A549 (cell line): Measurements from ENCODE around the gene ARRDC5. TPM values are rescaled to one million over a fixed set of nuclear protein-coding genes. Genes with fewer than 3 reads are reported as not detected.

Source experiments
- ATAC-seq, 2 experiments: fragments of 200-7000 bp in 1 of 2; fragments of >200 bp in 1 of 2; cut with Nextera tagmentation in 1 of 2; cut with Tn5 transposase in 1 of 2; 3 replicates each; pipeline versions ENCODE4 v1.8.0 to v1.9.1; 2018 to 2020; ENCODE audit warnings: mild to moderate bottlenecking in 1 of 2, moderate library complexity in 1 of 2
- CTCF ChIA-PET: fragments of 300-600 bp; sonication (Branson Sonifier 250); formaldehyde crosslinking; extraction: SDS; loops from one replicate; lab custom pipeline; 2021; ENCODE audit warnings: antibody characterized with exemption, inconsistent platforms; lab: Yijun Ruan, JAX
- POLR2A ChIA-PET: fragments of 350-600 bp; formaldehyde crosslinking; extraction: SDS; loops from one replicate; lab custom pipeline; 2021; ENCODE audit warnings: antibody characterized with exemption, inconsistent platforms; lab: Yijun Ruan, JAX
- DNase-seq, 2 experiments: peaks; one replicate each; pipeline versions ENCODE4 v3.0.0 to v3.0.0-alpha.2; 2011 to 2016; ENCODE audit warnings: low read depth in 1 of 2, low spot score in 1 of 2
- FAIRE-seq: peaks from 2 replicates; lab custom pipeline; 2011; peaks lifted over from hg19 to GRCh38; lab: Jason Lieb, UNC
- H3K27ac ChIP-seq, 2 experiments: fragments of >200 bp; sonication (Bioruptor Twin); formaldehyde crosslinking; 3 replicates each; pipeline ENCODE4 v1.5.1; 2016 to 2017
- H3K4me1 ChIP-seq: fragments of >200 bp; sonication (Bioruptor Twin); formaldehyde crosslinking; 3 replicates; pipeline ENCODE4 v1.6.1; 2016
- H3K4me2 ChIP-seq: fragments of >200 bp; sonication (Bioruptor Twin); formaldehyde crosslinking; 3 replicates; pipeline ENCODE4 v1.6.1; 2016
- H3K4me3 ChIP-seq: fragments of >200 bp; sonication (Bioruptor Twin); formaldehyde crosslinking; 3 replicates; pipeline ENCODE4 v1.5.1; 2016
- H3K9me3 ChIP-seq: fragments of >200 bp; sonication (Bioruptor Twin); formaldehyde crosslinking; 3 replicates; pipeline ENCODE4 v1.6.1; 2016
- BCL3 ChIP-seq: fragments of >200 bp; sonication (Bioruptor Twin); formaldehyde crosslinking; IDR thresholded peaks from 3 replicates; pipeline ENCODE4 v1.6.1; 2016
- BHLHE40 ChIP-seq: IDR thresholded peaks from 2 replicates; pipeline ENCODE4 v1.6.1; 2012; ENCODE audit warnings: low read depth, low read length, inconsistent platforms
- CEBPB ChIP-seq, 2 experiments: fragments of >200 bp in 1 of 2; sonication (Bioruptor Twin) in 1 of 2; formaldehyde crosslinking in 1 of 2; IDR thresholded peaks; 2 replicates each; pipeline ENCODE4 v1.6.1; 2012 to 2016
- CHD2 ChIP-seq: fragments of 150-350 bp; IDR thresholded peaks from 2 replicates; pipeline ENCODE4 v1.6.1; 2014; ENCODE audit warnings: low read length; ENCODE audit not compliant: partially characterized antibody
- CTCF ChIP-seq: fragments of >200 bp; sonication (Bioruptor Twin); formaldehyde crosslinking; IDR thresholded peaks from 3 replicates; pipeline ENCODE4 v1.5.1; 2016
- EHMT2 ChIP-seq: fragments of 200-600 bp; sonication (generic); IDR thresholded peaks from 2 replicates; pipeline ENCODE4 v1.6.1; 2016; ENCODE audit warnings: antibody characterized with exemption, low read depth, mild to moderate bottlenecking, moderate library complexity
- EP300 ChIP-seq, 2 experiments: fragments of >200 bp; sonication (Bioruptor Twin); formaldehyde crosslinking; IDR thresholded peaks; 2 replicates in 1 of 2; 3 replicates in 1 of 2; pipeline ENCODE4 v1.6.1; 2016 to 2017
- ESRRA ChIP-seq: fragments of 150-350 bp; IDR thresholded peaks from 2 replicates; pipeline ENCODE4 v1.6.1; 2014; ENCODE audit warnings: mild to moderate bottlenecking, low read length, borderline replicate concordance
- FOSL2 ChIP-seq, 2 experiments: fragments of 450-650 bp in 1 of 2; fragments of >200 bp in 1 of 2; sonication (Bioruptor Twin) in 1 of 2; formaldehyde crosslinking; IDR thresholded peaks; 2 replicates each; pipeline versions ENCODE4 v1.5.0 to v1.6.1; 2016 to 2020; ENCODE audit warnings: mild to moderate bottlenecking in 1 of 2, moderate library complexity in 1 of 2
- FOXS1 ChIP-seq: fragments of 250-450 bp; sonication (Bioruptor Pico); IDR thresholded peaks from 2 replicates; pipeline ENCODE4 v1.5.0; 2020; ENCODE audit warnings: mild to moderate bottlenecking, moderate library complexity
- GATA3 ChIP-seq: IDR thresholded peaks from 2 replicates; pipeline ENCODE4 v1.6.1; 2012; ENCODE audit warnings: borderline replicate concordance
- HDAC2 ChIP-seq: fragments of 200-600 bp; sonication (generic); IDR thresholded peaks from 2 replicates; pipeline ENCODE4 v1.6.1; 2016
- HES2 ChIP-seq: fragments of >200 bp; sonication (Bioruptor Twin); formaldehyde crosslinking; IDR thresholded peaks from 2 replicates; pipeline ENCODE4 v1.6.1; 2016
- HOXA7 ChIP-seq: fragments of 250-450 bp; sonication (Bioruptor Pico); IDR thresholded peaks from 2 replicates; pipeline ENCODE4 v1.5.0; 2020; ENCODE audit warnings: mild to moderate bottlenecking, moderate library complexity
- HOXB5 ChIP-seq: fragments of 250-450 bp; sonication (Bioruptor Pico); IDR thresholded peaks from 2 replicates; pipeline ENCODE4 v1.5.0; 2020; ENCODE audit warnings: mild to moderate bottlenecking, moderate library complexity
- JUNB ChIP-seq: fragments of >200 bp; sonication (Bioruptor Twin); formaldehyde crosslinking; IDR thresholded peaks from 2 replicates; pipeline ENCODE4 v1.6.1; 2016
- KDM1A ChIP-seq: fragments of 200-600 bp; sonication (generic); IDR thresholded peaks from 2 replicates; pipeline ENCODE4 v1.6.1; 2016; ENCODE audit warnings: low read depth, mild to moderate bottlenecking
- KDM5A ChIP-seq: fragments of 200-600 bp; sonication (generic); IDR thresholded peaks from 2 replicates; pipeline ENCODE4 v1.6.1; 2016; ENCODE audit warnings: antibody characterized with exemption, mild to moderate bottlenecking
- MAFK ChIP-seq: fragments of 450-650 bp; IDR thresholded peaks from 2 replicates; pipeline ENCODE4 v1.6.1; 2014; ENCODE audit not compliant: partially characterized antibody
- MAX ChIP-seq: IDR thresholded peaks from 2 replicates; pipeline ENCODE4 v1.6.1; 2012
- MAZ ChIP-seq: fragments of 150-350 bp; IDR thresholded peaks from 2 replicates; pipeline ENCODE4 v1.6.1; 2014; ENCODE audit warnings: antibody characterized with exemption, low read depth, low read length, borderline replicate concordance
- MYC ChIP-seq: IDR thresholded peaks from 2 replicates; pipeline ENCODE4 v1.6.1; 2012; ENCODE audit warnings: mild to moderate bottlenecking, inconsistent platforms, low read length, improper control_type of control experiment, borderline replicate concordance
- NFE2L2 ChIP-seq: fragments of 150-350 bp; conservative IDR thresholded peaks from 2 replicates; pipeline ENCODE4 v1.6.1; 2014; ENCODE audit warnings: low read length
- NPAS2 ChIP-seq: fragments of 250-450 bp; sonication (Bioruptor Pico); IDR thresholded peaks from 2 replicates; pipeline ENCODE4 v1.8.0; 2022; ENCODE audit warnings: mild to moderate bottlenecking, moderate library complexity, borderline replicate concordance
- POLR2A ChIP-seq: IDR thresholded peaks from 2 replicates; pipeline ENCODE4 v1.6.1; 2012; ENCODE audit warnings: mild to moderate bottlenecking, low read length
- RCOR1 ChIP-seq: fragments of 150-350 bp; IDR thresholded peaks from 2 replicates; pipeline ENCODE4 v1.6.1; 2014; ENCODE audit warnings: antibody characterized with exemption, low read length, low read depth
- RFX5 ChIP-seq: fragments of 450-650 bp; IDR thresholded peaks from 2 replicates; pipeline ENCODE4 v1.7.1; 2014; ENCODE audit warnings: antibody characterized with exemption, mild to moderate bottlenecking, moderate library complexity
- RNF2 ChIP-seq: fragments of 200-600 bp; sonication (generic); IDR thresholded peaks from 2 replicates; pipeline ENCODE4 v1.6.1; 2016; ENCODE audit warnings: low read depth, mild to moderate bottlenecking, antibody characterized with exemption, moderate library complexity, borderline replicate concordance
- SMC3 ChIP-seq: fragments of >200 bp; sonication (Bioruptor Twin); formaldehyde crosslinking; IDR thresholded peaks from 3 replicates; pipeline ENCODE4 v1.6.1; 2018; ENCODE audit warnings: inconsistent platforms
- USF2 ChIP-seq: fragments of 450-650 bp; IDR thresholded peaks from 2 replicates; pipeline ENCODE4 v1.6.1; 2014; ENCODE audit warnings: antibody characterized with exemption
- ZC3H11A ChIP-seq: fragments of 450-650 bp; IDR thresholded peaks from 2 replicates; pipeline ENCODE4 v1.6.1; 2014; ENCODE audit warnings: antibody characterized with exemption, mild to moderate bottlenecking
- ZFP36 ChIP-seq: fragments of 450-650 bp; IDR thresholded peaks from 2 replicates; pipeline ENCODE4 v1.6.1; 2014; ENCODE audit warnings: borderline replicate concordance; ENCODE audit not compliant: partially characterized antibody
- ZNF302 ChIP-seq: fragments of 250-450 bp; sonication (Bioruptor Pico); IDR thresholded peaks from 2 replicates; pipeline ENCODE4 v1.9.0; 2021; ENCODE audit warnings: inconsistent platforms, mild to moderate bottlenecking, moderate library complexity
- WGBS: methylation state at CpG from one replicate; pipeline ENCODE4 v1.1.6; 2017; ENCODE audit errors: missing lambda C conversion rate; 5-methylcytosine and 5-hydroxymethylcytosine counted together
- polyA plus RNA-seq, 4 experiments: library from polyadenylated mRNA; depleted of rRNA in 3 of 4; stranded (reverse); fragments of >200 nt; fragmentation: RNase III in 1 of 4; extraction: RNeasy Plus Mini Kit Qiagen cat#74134 plus additional on column Dnase treatment in 1 of 4; gene quantifications; 2 replicates in 3 of 4; 3 replicates in 1 of 4; pipeline ENCODE4 v1.2.3, GENCODE V29; 2011 to 2017
- TF ChIP-seq, protein P1 (sequence below): IDR thresholded peaks from 2 replicates; pipeline ENCODE4 v1.6.1; 2012; ENCODE audit warnings: low read depth, borderline replicate concordance
- TF ChIP-seq, protein P2 (sequence below): fragments of 250-450 bp; sonication (Bioruptor Pico); IDR thresholded peaks from 2 replicates; pipeline ENCODE4 v1.5.0; 2020; ENCODE audit warnings: low read depth, mild to moderate bottlenecking, moderate library complexity

Gene ARRDC5
- polyA plus RNA-seq, 2 of the 4 experiments (the other 2 are of a cell fraction), result not detected

- Histone ChIP-seq H3K9me3 (no peaks in the 10 kb centered on the region), H3K4me2 (peak overlapping the region; percentile 34), H3K4me1 (peaks cover 37% of the 10 kb centered on the region), H3K4me3 (no peak overlapping the region), H3K27ac (peak overlapping the region; percentile 90 to 94)
- FAIRE-seq (no peak), ATAC-seq (peak; percentile 75 to 77), DNase-seq (peak; percentile 69 to 93)
- POLR2A ChIA-PET, result interaction anchor here (0.6 to 1.5 kb wide), 3 partner anchors 42 to 243 kb away, joined by 3 to 9 read pairs (median 5); no protein-coding TSS in a partner anchor
- WGBS, result 20% methylated on average over 5 of the region's 10 CpGs
- CTCF ChIA-PET, result interaction anchor here (0.6 to 10.5 kb wide), 8 partner anchors 18 to 299 kb away, joined by 3 to 170 read pairs (median 22); partner anchors contain the start of genes ARRDC5, FEM1A and UHRF1
- TF ChIP-seq FOSL2 (IDR thresholded peaks at IDR 0.05) (peak; percentile 60), FOSL2 (CRISPR knock-in tag; IDR thresholded peaks at IDR 0.05) (peak; percentile 95), KDM1A (peak; percentile 88), POLR2A (no peak), USF2 (no peak), HES2 (no peak), EP300 (IDR thresholded peaks at IDR 0.05) (no peak; a peak in 1 of 5 replicates), HOXB5 (CRISPR knock-in tag) (no peak), NPAS2 (no peak), MYC (no peak), EHMT2 (no peak), ZC3H11A (no peak), SMC3 (0 out of 3 replicates have a peak, but pooled peaks have one; percentile 9), MAFK (no peak), NFE2L2 (no peak), HOXA7 (CRISPR knock-in tag) (no peak), ESRRA (peak; percentile 89), BCL3 (no peak), MAX (peak; percentile 53), MAZ (no peak), BHLHE40 (no peak), HDAC2 (no peak), ZFP36 (no peak), RFX5 (no peak), GATA3 (peak; percentile 56; the same call in 1 of the 2 replicates), JUNB (peak; percentile 63), CEBPB (IDR thresholded peaks at IDR 0.05) (peak in 1 of 2 experiments; percentile 34; a peak in 1 of 4 replicates), FOXS1 (CRISPR knock-in tag) (no peak), CTCF (no peak), KDM5A (no peak), CHD2 (no peak), ZNF302 (no peak), RCOR1 (peak; percentile 80; the same call in 1 of the 2 replicates), RNF2 (no peak)
- TF ChIP-seq, protein P1, sequence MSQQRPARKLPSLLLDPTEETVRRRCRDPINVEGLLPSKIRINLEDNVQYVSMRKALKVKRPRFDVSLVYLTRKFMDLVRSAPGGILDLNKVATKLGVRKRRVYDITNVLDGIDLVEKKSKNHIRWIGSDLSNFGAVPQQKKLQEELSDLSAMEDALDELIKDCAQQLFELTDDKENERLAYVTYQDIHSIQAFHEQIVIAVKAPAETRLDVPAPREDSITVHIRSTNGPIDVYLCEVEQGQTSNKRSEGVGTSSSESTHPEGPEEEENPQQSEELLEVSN, result no peak
- TF ChIP-seq, protein P2, sequence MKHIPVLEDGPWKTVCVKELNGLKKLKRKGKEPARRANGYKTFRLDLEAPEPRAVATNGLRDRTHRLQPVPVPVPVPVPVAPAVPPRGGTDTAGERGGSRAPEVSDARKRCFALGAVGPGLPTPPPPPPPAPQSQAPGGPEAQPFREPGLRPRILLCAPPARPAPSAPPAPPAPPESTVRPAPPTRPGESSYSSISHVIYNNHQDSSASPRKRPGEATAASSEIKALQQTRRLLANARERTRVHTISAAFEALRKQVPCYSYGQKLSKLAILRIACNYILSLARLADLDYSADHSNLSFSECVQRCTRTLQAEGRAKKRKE (CRISPR knock-in tag), result no peak
Measured at GRCh38 chr19:4870025-4870700, 32.5 kb downstream of the ARRDC5 start.
